ENCODE measurements around the gene CRISPLD2.

The CRISPLD2 gene

DNA sequence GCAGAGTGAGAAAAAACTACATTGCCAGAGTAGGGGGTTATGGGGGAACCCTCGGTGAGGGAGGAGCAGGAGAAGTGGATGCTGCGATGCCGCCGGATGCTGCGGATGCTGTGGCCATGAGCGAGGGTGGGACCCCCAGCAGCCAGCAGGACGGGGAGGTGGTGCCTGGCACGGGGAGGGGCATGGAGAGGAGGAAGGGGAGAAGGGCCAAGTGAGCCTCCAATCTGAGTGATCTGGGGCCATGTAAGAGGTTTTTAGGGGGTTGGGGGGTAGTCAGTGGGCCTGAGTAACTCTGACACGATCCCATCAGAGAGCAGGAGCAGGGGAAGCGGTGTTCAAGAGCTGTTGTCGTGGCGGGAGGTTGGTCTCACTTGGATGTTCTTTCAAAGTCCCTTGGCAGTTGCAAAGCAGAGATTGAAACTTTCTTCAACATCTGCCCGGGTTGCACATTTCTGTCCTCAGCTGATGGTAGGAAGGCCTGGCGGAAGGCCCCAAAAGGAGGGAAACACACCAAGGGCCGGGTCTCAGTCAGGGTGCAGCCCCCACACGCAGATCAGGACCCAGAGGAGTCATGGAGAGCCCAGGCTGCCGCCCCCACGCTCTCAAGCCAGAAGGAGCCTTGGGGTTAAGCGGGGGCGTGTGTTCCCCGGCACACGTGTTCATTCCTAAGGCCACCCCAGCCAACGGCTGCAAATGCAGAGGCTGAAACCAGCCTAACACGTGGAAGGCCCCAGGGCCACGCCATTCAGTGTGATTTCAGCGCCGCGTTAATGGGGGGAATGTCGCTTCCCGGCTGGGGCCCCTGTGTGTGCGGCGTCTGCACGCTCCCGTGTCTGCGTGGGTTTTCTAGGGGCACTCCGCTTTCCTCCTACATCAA lies 109.9 kb downstream of the CRISPLD2 start:
- peaks cover 49% of the 10 kb centered on the region for H3K27me3 ChIP-seq (replicated peaks; ENCODE audit: insufficient read depth, low read length)
- no peak overlapping the region for H3K4me3 ChIP-seq (ENCODE audit: low read length)
- no peak overlapping the region for H2AFZ ChIP-seq (ENCODE audit: low read length)
- no peaks in the 10 kb centered on the region for H3K4me1 ChIP-seq (ENCODE audit: low read length)
- H3K9me3 ChIP-seq (replicated peaks; ENCODE audit: insufficient read depth, low read length) = no peaks in the 10 kb centered on the region
- H3K9me2 ChIP-seq (replicated peaks; ENCODE audit: insufficient read depth, low read length) = no peaks in the 10 kb centered on the region
- no peaks in the 10 kb centered on the region for H3K36me3 ChIP-seq (replicated peaks; ENCODE audit: insufficient read depth, low read length)
- H3K27ac ChIP-seq (ENCODE audit: low read length) = no peak overlapping the region
- H3K9ac ChIP-seq (ENCODE audit: low read length) = no peak overlapping the region
- no peaks in the 10 kb centered on the region for H3F3A ChIP-seq (ENCODE audit: insufficient read depth, low read length)
- H3K4me2 ChIP-seq (ENCODE audit: low read depth, low read length) = no peak overlapping the region
- TF ChIP-seq, protein P1, sequence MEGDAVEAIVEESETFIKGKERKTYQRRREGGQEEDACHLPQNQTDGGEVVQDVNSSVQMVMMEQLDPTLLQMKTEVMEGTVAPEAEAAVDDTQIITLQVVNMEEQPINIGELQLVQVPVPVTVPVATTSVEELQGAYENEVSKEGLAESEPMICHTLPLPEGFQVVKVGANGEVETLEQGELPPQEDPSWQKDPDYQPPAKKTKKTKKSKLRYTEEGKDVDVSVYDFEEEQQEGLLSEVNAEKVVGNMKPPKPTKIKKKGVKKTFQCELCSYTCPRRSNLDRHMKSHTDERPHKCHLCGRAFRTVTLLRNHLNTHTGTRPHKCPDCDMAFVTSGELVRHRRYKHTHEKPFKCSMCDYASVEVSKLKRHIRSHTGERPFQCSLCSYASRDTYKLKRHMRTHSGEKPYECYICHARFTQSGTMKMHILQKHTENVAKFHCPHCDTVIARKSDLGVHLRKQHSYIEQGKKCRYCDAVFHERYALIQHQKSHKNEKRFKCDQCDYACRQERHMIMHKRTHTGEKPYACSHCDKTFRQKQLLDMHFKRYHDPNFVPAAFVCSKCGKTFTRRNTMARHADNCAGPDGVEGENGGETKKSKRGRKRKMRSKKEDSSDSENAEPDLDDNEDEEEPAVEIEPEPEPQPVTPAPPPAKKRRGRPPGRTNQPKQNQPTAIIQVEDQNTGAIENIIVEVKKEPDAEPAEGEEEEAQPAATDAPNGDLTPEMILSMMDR (IDR thresholded peaks at IDR 0.05; ENCODE audit: low read length) = no peak
- TF ChIP-seq EZH2 (optimal IDR thresholded peaks at IDR 0.05; ENCODE audit: low read depth, low read length) (no peak), EZH2phosphoT487 (IDR thresholded peaks at IDR 0.05; ENCODE audit: low read length) (no peak)
- H4K20me1 ChIP-seq (ENCODE audit: insufficient read depth, low read length) = no peaks in the 10 kb centered on the region
- no peaks in the 10 kb centered on the region for H3K79me2 ChIP-seq (ENCODE audit: low read length)
- no peak for DNase-seq

DNA sequence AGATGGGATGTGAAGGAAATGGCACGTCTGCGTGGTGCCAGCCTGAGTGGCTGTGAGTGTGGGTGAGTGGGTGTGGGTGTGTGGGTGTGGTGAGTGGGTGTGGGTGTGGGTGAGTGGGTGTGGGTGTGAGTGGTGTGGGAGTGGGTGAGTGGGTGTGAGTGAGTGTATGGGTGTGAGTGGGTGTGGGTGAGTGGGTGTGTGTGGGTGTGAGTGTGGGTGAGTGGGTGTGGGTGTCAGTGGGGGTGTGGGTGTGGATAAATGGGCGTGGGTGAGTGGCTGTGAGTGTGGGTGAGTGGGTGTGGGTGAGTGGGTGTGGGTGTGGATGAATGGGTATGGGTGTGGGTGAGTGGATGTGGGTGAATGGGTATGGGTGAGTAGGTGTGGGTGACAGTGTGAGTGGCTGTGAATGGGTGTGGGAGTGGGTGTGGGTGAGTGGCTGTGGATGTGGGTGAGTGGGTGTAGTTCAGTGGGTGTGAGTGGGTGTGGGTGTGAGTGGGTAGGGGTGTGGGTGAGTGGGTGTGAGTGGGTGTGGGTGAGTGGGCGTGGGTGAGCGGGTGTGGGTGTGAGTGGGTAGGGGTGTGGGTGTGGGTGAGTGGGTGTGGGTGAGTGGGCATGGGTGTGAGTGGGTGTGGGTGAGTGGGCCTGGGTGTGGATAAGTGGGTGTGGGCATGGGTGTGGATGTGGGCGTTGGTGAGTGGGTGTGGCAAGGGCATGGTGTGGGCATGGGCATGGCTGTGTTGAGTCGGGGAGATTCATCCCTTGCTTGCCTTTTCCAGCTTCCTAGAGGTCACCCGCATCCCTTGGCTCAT lies 110.7 kb downstream of the CRISPLD2 start:
- no peaks in the 10 kb centered on the region for H3K79me2 ChIP-seq (ENCODE audit: low read length)
- no peak overlapping the region for H3K27ac ChIP-seq (ENCODE audit: low read length)
- H3K4me2 ChIP-seq (ENCODE audit: low read depth, low read length) = no peak overlapping the region
- H2AFZ ChIP-seq (ENCODE audit: low read length) = no peak overlapping the region
- no peaks in the 10 kb centered on the region for H3K36me3 ChIP-seq (replicated peaks; ENCODE audit: insufficient read depth, low read length)
- no peak for DNase-seq
- no peaks in the 10 kb centered on the region for H3F3A ChIP-seq (ENCODE audit: insufficient read depth, low read length)
- H3K4me1 ChIP-seq (ENCODE audit: low read length) = no peaks in the 10 kb centered on the region
- no peaks in the 10 kb centered on the region for H3K9me3 ChIP-seq (replicated peaks; ENCODE audit: insufficient read depth, low read length)
- peaks cover 47% of the 10 kb centered on the region for H3K27me3 ChIP-seq (replicated peaks; ENCODE audit: insufficient read depth, low read length)
- no peak overlapping the region for H3K4me3 ChIP-seq (ENCODE audit: low read length)
- TF ChIP-seq EZH2phosphoT487 (IDR thresholded peaks at IDR 0.05; ENCODE audit: low read length) = no peak
- H3K9me2 ChIP-seq (replicated peaks; ENCODE audit: insufficient read depth, low read length) = no peaks in the 10 kb centered on the region
- no peaks in the 10 kb centered on the region for H4K20me1 ChIP-seq (ENCODE audit: insufficient read depth, low read length)
- no peak overlapping the region for H3K9ac ChIP-seq (ENCODE audit: low read length)

DNA sequence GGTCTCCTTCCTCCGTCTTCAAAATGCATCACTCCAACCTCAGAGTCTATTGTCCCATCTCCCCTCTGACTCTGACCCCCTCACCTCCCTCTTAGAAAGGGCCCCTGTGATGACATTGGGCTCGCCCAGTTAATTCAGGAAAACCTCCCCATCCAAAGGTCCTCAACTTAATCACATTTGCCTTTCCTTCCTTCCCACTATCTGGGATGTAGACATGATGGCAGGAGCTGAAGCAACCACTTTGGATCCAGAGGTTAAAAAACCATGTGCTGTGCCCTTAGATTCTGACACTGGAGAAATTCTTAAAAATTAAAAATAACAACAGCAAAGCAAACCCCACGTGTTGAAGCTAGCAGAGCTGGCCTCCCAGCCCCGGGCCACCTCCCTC lies 111.3 kb downstream of the CRISPLD2 start:
- Histone ChIP-seq H3K27ac (ENCODE audit: low read length) (no peak overlapping the region), H2AFZ (ENCODE audit: low read length) (no peak overlapping the region), H3K4me3 (ENCODE audit: low read length) (no peak overlapping the region), H3K36me3 (replicated peaks; ENCODE audit: insufficient read depth, low read length) (no peaks in the 10 kb centered on the region), H3K9ac (ENCODE audit: low read length) (no peak overlapping the region), H3K4me2 (ENCODE audit: low read depth, low read length) (no peak overlapping the region), H3K27me3 (replicated peaks; ENCODE audit: insufficient read depth, low read length) (peaks cover 47% of the 10 kb centered on the region), H3K4me1 (ENCODE audit: low read length) (no peaks in the 10 kb centered on the region), H4K20me1 (ENCODE audit: insufficient read depth, low read length) (no peaks in the 10 kb centered on the region), H3K9me2 (replicated peaks; ENCODE audit: insufficient read depth, low read length) (no peaks in the 10 kb centered on the region), H3K79me2 (ENCODE audit: low read length) (no peaks in the 10 kb centered on the region), H3F3A (ENCODE audit: insufficient read depth, low read length) (no peaks in the 10 kb centered on the region), H3K9me3 (replicated peaks; ENCODE audit: insufficient read depth, low read length) (no peaks in the 10 kb centered on the region)
- no peak for DNase-seq
- TF ChIP-seq, protein P1 (IDR thresholded peaks at IDR 0.05; ENCODE audit: low read length) = no peak
- TF ChIP-seq EZH2 (optimal IDR thresholded peaks at IDR 0.05; ENCODE audit: low read depth, low read length) (no peak), EZH2phosphoT487 (IDR thresholded peaks at IDR 0.05; ENCODE audit: low read length) (no peak)
